Measurements from ENCODE around the gene FUT4. TPM values are rescaled to one million over a fixed set of nuclear protein-coding genes. Genes with fewer than 3 reads are reported as not detected.

Gene FUT4
- total RNA-seq, 2 donors from 2014 or later = 10.5 to 13.5 TPM

GRCh38 chr11:94560834-94561233 lies 17.1 kb downstream of the FUT4 start:
- H3K4me1 ChIP-seq = no peaks in the 10 kb centered on the region
- no peak overlapping the region for H3K4me3 ChIP-seq
- no peaks in the 10 kb centered on the region for H3K9me3 ChIP-seq
- no peak for TF ChIP-seq POLR2A (IDR thresholded peaks at IDR 0.05)
- TF ChIP-seq CTCF (IDR thresholded peaks at IDR 0.05) = no peak
- 93% methylated on average over 3 of the region's 3 CpGs for WGBS, 2 donors
- DNase-seq (no peak), ATAC-seq (no peak)
- no peaks in the 10 kb centered on the region for H3K27me3 ChIP-seq
- H3K36me3 ChIP-seq (replicated peaks in 1 of 2; ENCODE audit: insufficient read depth in 1 of 2, low read depth in 2 of 2) = no peaks in the 10 kb centered on the region
- H3K27ac ChIP-seq = no peak overlapping the region
- intact Hi-C loops (cut with DNase I) = no loop called here

- no peaks in the 10 kb centered on the region for H3K9me3 ChIP-seq
- TF ChIP-seq POLR2A (IDR thresholded peaks at IDR 0.05) = no peak
- TF ChIP-seq CTCF (IDR thresholded peaks at IDR 0.05) = no peak
- no peak overlapping the region for H3K27ac ChIP-seq
- 72 to 79% methylated on average over 4 of the region's 4 CpGs for WGBS, 2 donors
- no peaks in the 10 kb centered on the region for H3K27me3 ChIP-seq
- intact Hi-C loops (cut with DNase I) = no loop called here
- no peak overlapping the region for H3K4me3 ChIP-seq
- H3K36me3 ChIP-seq (replicated peaks in 1 of 2; ENCODE audit: insufficient read depth in 1 of 2, low read depth in 2 of 2) = no peaks in the 10 kb centered on the region
- H3K4me1 ChIP-seq = no peaks in the 10 kb centered on the region
- DNase-seq = no peak
- ATAC-seq = peak; percentile 35
Observed at GRCh38 chr11:94563176-94563847, 19.6 kb downstream of the FUT4 start.

GRCh38 chr11:94563848-94564467 lies 20.2 kb downstream of the FUT4 start:
- no peak overlapping the region for H3K4me3 ChIP-seq
- H3K9me3 ChIP-seq = no peaks in the 10 kb centered on the region
- H3K27me3 ChIP-seq = no peaks in the 10 kb centered on the region
- DNase-seq (no peak), ATAC-seq (no peak)
- WGBS, 2 donors = 65 to 76% methylated on average over 8 of the region's 8 CpGs
- H3K36me3 ChIP-seq (replicated peaks in 1 of 2; ENCODE audit: insufficient read depth in 1 of 2, low read depth in 2 of 2) = no peaks in the 10 kb centered on the region
- no peak overlapping the region for H3K27ac ChIP-seq
- TF ChIP-seq CTCF (IDR thresholded peaks at IDR 0.05) = no peak
- no peak for TF ChIP-seq POLR2A (IDR thresholded peaks at IDR 0.05)
- H3K4me1 ChIP-seq = no peaks in the 10 kb centered on the region
- intact Hi-C loops (cut with DNase I) = no loop called here

- Histone ChIP-seq H3K27ac (no peak within 1 kb of the TSS), H3K4me3 (no peak within 1 kb of the TSS), H3K4me1 (no peaks in the 10 kb centered on the region), H3K9me3 (no peaks in the 10 kb centered on the region), H3K27me3 (no peaks in the 10 kb centered on the region), H3K36me3 (replicated peaks in 1 of 2; ENCODE audit: insufficient read depth in 1 of 2, low read depth in 2 of 2) (no peaks in the 10 kb centered on the region)
- DNase-seq (no peak), ATAC-seq (no peak)
- intact Hi-C loops (cut with DNase I) = no loop called here
- no peak for TF ChIP-seq POLR2A (IDR thresholded peaks at IDR 0.05)
- no peak for TF ChIP-seq CTCF (IDR thresholded peaks at IDR 0.05)
- 95 to 97% methylated on average over 25 of the region's 25 CpGs for WGBS, 2 donors
Observed at GRCh38 chr11:94567181-94567670, 23.5 kb downstream of the FUT4 start, which contains the start of gene PIWIL4. Gene PIWIL4 (plus strand): TSS chr11:94567368. CDS start chr11:94567519, 151 bp downstream.

All from body of pancreas (tissue), 4 donors.